Mammary epithelial cell (primary cell): ENCODE data around the gene PIK3CG.

Source experiments
- CTCF ChIP-seq, 2 donors: IDR thresholded peaks in 1 of 2; conservative IDR thresholded peaks in 1 of 2; 2 replicates each; pipeline ENCODE4 v1.5.1; 2011 to 2012; ENCODE audit warnings: inconsistent platforms in 2 of 2, low read length in 2 of 2, mild to moderate bottlenecking in 2 of 2, control low read depth in 1 of 2, low read depth in 1 of 2; ENCODE audit not compliant: insufficient read depth in 1 of 2; ENCODE audit errors: extremely low read depth in 1 of 2
- EZH2 ChIP-seq: IDR thresholded peaks from 2 replicates; pipeline ENCODE4 v1.6.1; 2012; ENCODE audit warnings: low read length, inconsistent platforms, borderline replicate concordance

GRCh38 chr7:106848049-106848448, 17.0 kb upstream of the PIK3CG start:
- TF ChIP-seq CTCF (conservative IDR thresholded peaks at IDR 0.05 in 1 of 2, IDR thresholded peaks at IDR 0.05 in 1 of 2; ENCODE audit: extremely low read depth in 1 of 2, insufficient read depth in 1 of 2, low read depth in 1 of 2, low read length in 2 of 2) = no peak
- no peak for TF ChIP-seq EZH2
